H1 (cell line): ENCODE results near the gene SMIM7. TPM values are rescaled to one million over a fixed set of nuclear protein-coding genes. Genes with fewer than 3 reads are reported as not detected.

Experiments
- CBX8 ChIP-seq: fragments of 300-800, 300-1000 bp; sonication (generic); IDR thresholded peaks from 2 replicates; pipeline ENCODE4 v1.7.1; 2016; ENCODE audit warnings: low read depth, low read length, borderline replicate concordance
- CHD1 ChIP-seq: IDR thresholded peaks from 2 replicates; pipeline ENCODE4 v1.6.1; 2012; ENCODE audit warnings: low read depth, low read length, improper control_type of control experiment
- CTBP2 ChIP-seq: IDR thresholded peaks from 2 replicates; pipeline ENCODE4 v1.7.0; 2011; ENCODE audit warnings: borderline replicate concordance, mild to moderate bottlenecking, moderate library complexity, mixed read lengths, low read length; ENCODE audit not compliant: insufficient read depth, insufficient read length
- EP300 ChIP-seq, 2 experiments: IDR thresholded peaks; 1 replicate in 1 of 2; 2 replicates in 1 of 2; pipeline ENCODE4 v1.6.1; 2011 to 2012; ENCODE audit warnings: low read depth in 2 of 2, low read length in 2 of 2, mild to moderate bottlenecking in 2 of 2, borderline replicate concordance in 1 of 2, inconsistent platforms in 1 of 2, moderate library complexity in 1 of 2
- TAF1 ChIP-seq: IDR thresholded peaks from 2 replicates; pipeline ENCODE4 v1.6.1; 2011; ENCODE audit warnings: mild to moderate bottlenecking, low read depth, low read length
- TCF12 ChIP-seq: IDR thresholded peaks from 2 replicates; pipeline ENCODE4 v1.6.1; 2011; ENCODE audit warnings: low read depth, mild to moderate bottlenecking, low read length
- YY1 ChIP-seq: IDR thresholded peaks from 2 replicates; pipeline ENCODE4 v1.6.1; 2011; ENCODE audit warnings: low read depth, mild to moderate bottlenecking, low read length
- polyA plus RNA-seq, 7 experiments: library from polyadenylated mRNA; depleted of rRNA in 3 of 7; stranded (reverse) in 5 of 7; unstranded in 2 of 7; fragments of >200 nt in 5 of 7; fragments of 200-250 nt in 2 of 7; gene quantifications; 1 replicate in 5 of 7; 2 replicates in 1 of 7; 4 replicates in 1 of 7; pipeline versions ENCODE4 v1.2.1 to v1.2.3, GENCODE V29; 2011 to 2013; ENCODE audit warnings: missing spikeins in 2 of 7, mixed read lengths in 2 of 7
- total RNA-seq: library from RNA; stranded (reverse); fragmentation: NEBNext Ultra II Directional; extraction: Animal tissue kit (Norgen Biotek cat#: 25700); gene quantifications from 2 replicates; pipeline ENCODE4 v1.2.1, GENCODE V29; 2021
- TF ChIP-seq, protein P1 (sequence below): fragments of 300-600 bp; sonication (generic); IDR thresholded peaks from 2 replicates; pipeline ENCODE4 v1.7.1; 2012; ENCODE audit warnings: low read length, moderate library complexity, mild to moderate bottlenecking, inconsistent platforms; ENCODE audit not compliant: insufficient replicate concordance
- TF ChIP-seq, protein P2 (sequence below): IDR thresholded peaks from 2 replicates; pipeline ENCODE4 v1.6.1; 2011; ENCODE audit warnings: low read length, improper control_type of control experiment
- TF ChIP-seq, protein P3 (sequence below): IDR thresholded peaks from 2 replicates; pipeline ENCODE4 v1.6.1; 2011; ENCODE audit warnings: low read depth, mild to moderate bottlenecking, low read length; ENCODE audit not compliant: insufficient read depth

The SMIM7 gene
- total and polyA plus RNA-seq, 2 of the 8 experiments (the other 6 are each of a cell fraction or from before 2014, with no cell fraction given) = 55.5 to 67.5 TPM

DNA sequence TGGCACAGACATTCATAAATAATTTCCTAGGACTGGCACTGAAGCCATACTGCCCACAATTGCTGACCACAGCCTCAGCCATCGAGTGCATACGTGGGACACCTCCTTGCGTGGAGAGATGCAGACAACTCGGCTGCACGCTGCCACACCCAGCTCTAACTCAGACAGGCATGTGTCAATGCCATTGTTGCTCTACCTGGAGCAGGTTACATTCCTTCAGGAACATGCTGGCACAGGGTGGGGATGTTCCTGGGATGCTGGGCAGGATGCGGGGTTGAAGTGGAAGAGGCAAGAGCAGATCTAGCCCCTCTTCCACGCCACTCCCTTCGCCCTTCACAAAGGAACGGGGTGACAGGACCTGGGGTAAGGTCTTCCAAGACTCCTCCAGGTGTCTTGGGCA, 63.5 kb downstream of the SMIM7 start (continued):
- TF ChIP-seq, protein P1, sequence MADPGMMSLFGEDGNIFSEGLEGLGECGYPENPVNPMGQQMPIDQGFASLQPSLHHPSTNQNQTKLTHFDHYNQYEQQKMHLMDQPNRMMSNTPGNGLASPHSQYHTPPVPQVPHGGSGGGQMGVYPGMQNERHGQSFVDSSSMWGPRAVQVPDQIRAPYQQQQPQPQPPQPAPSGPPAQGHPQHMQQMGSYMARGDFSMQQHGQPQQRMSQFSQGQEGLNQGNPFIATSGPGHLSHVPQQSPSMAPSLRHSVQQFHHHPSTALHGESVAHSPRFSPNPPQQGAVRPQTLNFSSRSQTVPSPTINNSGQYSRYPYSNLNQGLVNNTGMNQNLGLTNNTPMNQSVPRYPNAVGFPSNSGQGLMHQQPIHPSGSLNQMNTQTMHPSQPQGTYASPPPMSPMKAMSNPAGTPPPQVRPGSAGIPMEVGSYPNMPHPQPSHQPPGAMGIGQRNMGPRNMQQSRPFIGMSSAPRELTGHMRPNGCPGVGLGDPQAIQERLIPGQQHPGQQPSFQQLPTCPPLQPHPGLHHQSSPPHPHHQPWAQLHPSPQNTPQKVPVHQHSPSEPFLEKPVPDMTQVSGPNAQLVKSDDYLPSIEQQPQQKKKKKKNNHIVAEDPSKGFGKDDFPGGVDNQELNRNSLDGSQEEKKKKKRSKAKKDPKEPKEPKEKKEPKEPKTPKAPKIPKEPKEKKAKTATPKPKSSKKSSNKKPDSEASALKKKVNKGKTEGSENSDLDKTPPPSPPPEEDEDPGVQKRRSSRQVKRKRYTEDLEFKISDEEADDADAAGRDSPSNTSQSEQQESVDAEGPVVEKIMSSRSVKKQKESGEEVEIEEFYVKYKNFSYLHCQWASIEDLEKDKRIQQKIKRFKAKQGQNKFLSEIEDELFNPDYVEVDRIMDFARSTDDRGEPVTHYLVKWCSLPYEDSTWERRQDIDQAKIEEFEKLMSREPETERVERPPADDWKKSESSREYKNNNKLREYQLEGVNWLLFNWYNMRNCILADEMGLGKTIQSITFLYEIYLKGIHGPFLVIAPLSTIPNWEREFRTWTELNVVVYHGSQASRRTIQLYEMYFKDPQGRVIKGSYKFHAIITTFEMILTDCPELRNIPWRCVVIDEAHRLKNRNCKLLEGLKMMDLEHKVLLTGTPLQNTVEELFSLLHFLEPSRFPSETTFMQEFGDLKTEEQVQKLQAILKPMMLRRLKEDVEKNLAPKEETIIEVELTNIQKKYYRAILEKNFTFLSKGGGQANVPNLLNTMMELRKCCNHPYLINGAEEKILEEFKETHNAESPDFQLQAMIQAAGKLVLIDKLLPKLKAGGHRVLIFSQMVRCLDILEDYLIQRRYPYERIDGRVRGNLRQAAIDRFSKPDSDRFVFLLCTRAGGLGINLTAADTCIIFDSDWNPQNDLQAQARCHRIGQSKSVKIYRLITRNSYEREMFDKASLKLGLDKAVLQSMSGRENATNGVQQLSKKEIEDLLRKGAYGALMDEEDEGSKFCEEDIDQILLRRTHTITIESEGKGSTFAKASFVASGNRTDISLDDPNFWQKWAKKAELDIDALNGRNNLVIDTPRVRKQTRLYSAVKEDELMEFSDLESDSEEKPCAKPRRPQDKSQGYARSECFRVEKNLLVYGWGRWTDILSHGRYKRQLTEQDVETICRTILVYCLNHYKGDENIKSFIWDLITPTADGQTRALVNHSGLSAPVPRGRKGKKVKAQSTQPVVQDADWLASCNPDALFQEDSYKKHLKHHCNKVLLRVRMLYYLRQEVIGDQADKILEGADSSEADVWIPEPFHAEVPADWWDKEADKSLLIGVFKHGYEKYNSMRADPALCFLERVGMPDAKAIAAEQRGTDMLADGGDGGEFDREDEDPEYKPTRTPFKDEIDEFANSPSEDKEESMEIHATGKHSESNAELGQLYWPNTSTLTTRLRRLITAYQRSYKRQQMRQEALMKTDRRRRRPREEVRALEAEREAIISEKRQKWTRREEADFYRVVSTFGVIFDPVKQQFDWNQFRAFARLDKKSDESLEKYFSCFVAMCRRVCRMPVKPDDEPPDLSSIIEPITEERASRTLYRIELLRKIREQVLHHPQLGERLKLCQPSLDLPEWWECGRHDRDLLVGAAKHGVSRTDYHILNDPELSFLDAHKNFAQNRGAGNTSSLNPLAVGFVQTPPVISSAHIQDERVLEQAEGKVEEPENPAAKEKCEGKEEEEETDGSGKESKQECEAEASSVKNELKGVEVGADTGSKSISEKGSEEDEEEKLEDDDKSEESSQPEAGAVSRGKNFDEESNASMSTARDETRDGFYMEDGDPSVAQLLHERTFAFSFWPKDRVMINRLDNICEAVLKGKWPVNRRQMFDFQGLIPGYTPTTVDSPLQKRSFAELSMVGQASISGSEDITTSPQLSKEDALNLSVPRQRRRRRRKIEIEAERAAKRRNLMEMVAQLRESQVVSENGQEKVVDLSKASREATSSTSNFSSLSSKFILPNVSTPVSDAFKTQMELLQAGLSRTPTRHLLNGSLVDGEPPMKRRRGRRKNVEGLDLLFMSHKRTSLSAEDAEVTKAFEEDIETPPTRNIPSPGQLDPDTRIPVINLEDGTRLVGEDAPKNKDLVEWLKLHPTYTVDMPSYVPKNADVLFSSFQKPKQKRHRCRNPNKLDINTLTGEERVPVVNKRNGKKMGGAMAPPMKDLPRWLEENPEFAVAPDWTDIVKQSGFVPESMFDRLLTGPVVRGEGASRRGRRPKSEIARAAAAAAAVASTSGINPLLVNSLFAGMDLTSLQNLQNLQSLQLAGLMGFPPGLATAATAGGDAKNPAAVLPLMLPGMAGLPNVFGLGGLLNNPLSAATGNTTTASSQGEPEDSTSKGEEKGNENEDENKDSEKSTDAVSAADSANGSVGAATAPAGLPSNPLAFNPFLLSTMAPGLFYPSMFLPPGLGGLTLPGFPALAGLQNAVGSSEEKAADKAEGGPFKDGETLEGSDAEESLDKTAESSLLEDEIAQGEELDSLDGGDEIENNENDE = no peak
- TF ChIP-seq CTBP2 = no peak
- TF ChIP-seq YY1 = no peak
- no peak for TF ChIP-seq TAF1
- TF ChIP-seq, protein P2, sequence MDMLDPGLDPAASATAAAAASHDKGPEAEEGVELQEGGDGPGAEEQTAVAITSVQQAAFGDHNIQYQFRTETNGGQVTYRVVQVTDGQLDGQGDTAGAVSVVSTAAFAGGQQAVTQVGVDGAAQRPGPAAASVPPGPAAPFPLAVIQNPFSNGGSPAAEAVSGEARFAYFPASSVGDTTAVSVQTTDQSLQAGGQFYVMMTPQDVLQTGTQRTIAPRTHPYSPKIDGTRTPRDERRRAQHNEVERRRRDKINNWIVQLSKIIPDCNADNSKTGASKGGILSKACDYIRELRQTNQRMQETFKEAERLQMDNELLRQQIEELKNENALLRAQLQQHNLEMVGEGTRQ = no peak
- no peak for TF ChIP-seq EP300 (IDR thresholded peaks at IDR 0.05; ENCODE audit: borderline replicate concordance in 1 of 2, low read depth in 2 of 2, low read length in 2 of 2)
- TF ChIP-seq, protein P3, sequence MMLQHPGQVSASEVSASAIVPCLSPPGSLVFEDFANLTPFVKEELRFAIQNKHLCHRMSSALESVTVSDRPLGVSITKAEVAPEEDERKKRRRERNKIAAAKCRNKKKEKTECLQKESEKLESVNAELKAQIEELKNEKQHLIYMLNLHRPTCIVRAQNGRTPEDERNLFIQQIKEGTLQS = no peak
- TF ChIP-seq TCF12 = no peak
- TF ChIP-seq CBX8 = no peak
- TF ChIP-seq CHD1 = no peak
